Measurements from ENCODE around the gene PLEK.

Gene PLEK

DNA sequence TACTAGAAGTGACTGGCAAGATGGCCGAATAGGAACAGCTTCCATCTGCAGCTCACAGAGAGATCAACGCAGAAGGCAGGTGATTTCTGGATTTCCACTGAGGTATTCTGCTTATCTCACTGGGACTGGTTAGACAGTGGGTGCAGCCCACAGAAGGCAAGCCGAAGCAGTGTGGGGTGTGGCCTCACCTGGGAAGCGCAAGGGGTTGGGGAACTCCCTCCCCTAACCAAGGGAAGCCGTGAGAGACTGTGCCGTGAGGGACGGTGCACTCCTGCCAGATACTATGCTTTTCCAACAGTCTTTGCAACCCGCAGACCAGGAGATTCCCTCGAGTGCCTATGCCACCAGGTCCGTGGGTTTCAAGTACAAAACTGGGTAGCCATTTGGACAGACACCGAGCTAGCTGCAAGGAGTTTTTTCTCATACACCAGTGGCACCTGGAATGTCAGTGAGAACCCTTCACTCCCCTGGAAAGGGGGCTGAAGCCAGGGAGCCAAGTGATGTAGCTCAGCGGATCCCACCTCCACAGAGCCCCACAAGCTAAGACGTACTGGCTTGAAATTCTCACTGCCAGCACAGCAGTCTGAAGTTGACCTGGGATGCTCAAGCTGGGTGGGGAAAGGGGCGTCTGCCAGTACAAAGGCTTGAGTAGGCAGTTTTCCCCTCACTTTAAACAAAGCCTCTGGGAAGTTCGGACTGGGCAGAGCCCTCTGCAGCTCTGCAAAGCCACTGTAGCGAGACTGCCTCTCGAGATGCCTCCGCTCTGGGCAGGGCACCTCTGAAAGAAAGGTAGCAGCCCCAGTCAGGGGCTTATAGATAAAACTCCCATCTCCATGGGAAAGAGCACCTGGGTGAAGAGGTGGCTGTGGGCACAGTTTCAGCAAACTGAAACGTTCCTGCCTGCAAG lies 40.1 kb downstream of the PLEK start:
- Histone ChIP-seq H3K9ac (ENCODE audit: low read depth, low read length) (no peak overlapping the region), H3K4me3 (ENCODE audit: low read length) (no peak overlapping the region)

DNA sequence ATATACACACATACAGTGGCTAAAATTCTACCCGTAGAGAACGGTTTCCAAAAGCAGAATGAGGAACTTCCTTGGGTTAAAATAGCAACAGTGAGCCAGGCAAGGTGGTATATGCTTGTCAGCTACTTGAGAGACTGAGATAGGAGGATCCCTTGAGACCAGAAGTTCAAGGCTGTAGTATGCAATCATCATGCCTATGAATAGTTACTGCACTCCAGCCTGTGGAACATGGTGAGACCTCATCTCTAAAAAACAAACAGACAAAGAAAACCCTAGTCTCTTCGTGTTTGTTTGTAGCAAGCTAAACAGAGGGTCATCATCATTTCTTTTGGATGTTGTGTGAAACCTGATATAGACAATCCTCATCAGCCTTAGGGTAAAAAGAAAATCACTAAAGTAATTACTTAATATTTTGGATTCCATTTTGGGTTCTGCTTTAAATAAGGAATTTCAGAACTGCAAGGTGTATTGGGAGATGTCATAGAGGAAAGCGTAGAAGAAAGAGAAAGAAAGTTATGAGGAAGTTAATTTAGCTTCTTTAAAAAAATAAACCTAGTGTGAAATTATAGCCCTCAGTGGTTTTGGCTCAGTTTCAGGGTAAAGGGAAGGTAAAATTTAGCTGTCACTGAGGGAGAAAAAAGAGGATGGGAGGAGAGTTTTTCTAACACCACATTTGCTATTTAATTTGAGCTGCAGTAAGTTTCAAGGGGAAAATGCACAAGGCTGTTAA lies 46.5 kb downstream of the PLEK start:
- H3K9me3 ChIP-seq (ENCODE audit: insufficient read depth, low read depth, low read length) = no peaks in the 10 kb centered on the region
- H3K36me3 ChIP-seq (ENCODE audit: insufficient read depth, low read depth, low read length) = no peaks in the 10 kb centered on the region
- no peak overlapping the region for H3K9ac ChIP-seq (ENCODE audit: low read depth, low read length)
- H3K27ac ChIP-seq (ENCODE audit: low read length) = no peak overlapping the region
- H3K4me1 ChIP-seq (ENCODE audit: insufficient read depth, low read length) = no peaks in the 10 kb centered on the region
- no peaks in the 10 kb centered on the region for H3K27me3 ChIP-seq (ENCODE audit: insufficient read depth, low read length)
- no peak overlapping the region for H3K4me3 ChIP-seq (ENCODE audit: low read length)

More for the DNA sequence above, 40.1 kb downstream of the PLEK start:
- H3K36me3 ChIP-seq (ENCODE audit: insufficient read depth, low read depth, low read length) = no peaks in the 10 kb centered on the region
- H3K9me3 ChIP-seq (ENCODE audit: insufficient read depth, low read depth, low read length) = no peaks in the 10 kb centered on the region
- no peaks in the 10 kb centered on the region for H3K4me1 ChIP-seq (ENCODE audit: insufficient read depth, low read length)
- no peak overlapping the region for H3K27ac ChIP-seq (ENCODE audit: low read length)
- H3K27me3 ChIP-seq (ENCODE audit: insufficient read depth, low read length) = peaks cover 5% of the 10 kb centered on the region; the same call in 1 of the 2 replicates

DNA sequence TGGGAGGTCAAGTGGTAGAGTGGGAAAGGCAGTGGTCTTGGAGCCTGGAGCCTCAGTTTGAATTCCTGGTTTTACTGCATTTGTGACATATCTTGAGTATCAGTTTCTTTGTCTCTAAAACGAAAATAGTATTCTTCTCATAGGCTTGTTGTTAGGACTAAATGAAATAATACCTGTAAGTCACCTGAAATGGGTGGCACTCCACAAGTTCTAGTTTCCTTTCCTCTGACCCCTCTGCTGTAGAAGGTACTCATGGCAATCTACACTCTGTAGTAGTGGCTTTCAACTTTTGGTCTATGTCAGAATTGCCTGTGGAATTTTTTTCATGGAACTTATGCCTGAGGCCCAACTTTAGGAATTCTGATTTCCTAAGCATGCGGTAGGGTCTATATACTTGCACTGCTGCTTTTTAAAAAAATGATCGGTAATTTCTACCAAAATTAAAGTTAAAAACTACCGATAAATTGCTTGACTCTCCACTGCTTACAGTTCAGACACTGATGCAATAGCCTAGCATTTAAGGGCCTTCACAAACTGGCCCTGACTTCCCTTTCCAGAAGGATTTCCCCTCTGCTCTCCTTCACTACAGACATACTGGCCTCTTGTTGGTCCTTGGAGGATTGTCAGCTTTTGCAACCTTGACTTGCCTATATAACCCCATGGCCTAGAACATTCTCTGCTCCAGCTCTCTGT lies 47.2 kb downstream of the PLEK start:
- H3K27ac ChIP-seq (ENCODE audit: low read length) = no peak overlapping the region
- H3K4me3 ChIP-seq (ENCODE audit: low read length) = no peak overlapping the region
- no peaks in the 10 kb centered on the region for H3K27me3 ChIP-seq (ENCODE audit: insufficient read depth, low read length)
- no peaks in the 10 kb centered on the region for H3K4me1 ChIP-seq (ENCODE audit: insufficient read depth, low read length)
- no peaks in the 10 kb centered on the region for H3K36me3 ChIP-seq (ENCODE audit: insufficient read depth, low read depth, low read length)
- no peaks in the 10 kb centered on the region for H3K9me3 ChIP-seq (ENCODE audit: insufficient read depth, low read depth, low read length)
- no peak overlapping the region for H3K9ac ChIP-seq (ENCODE audit: low read depth, low read length)

DNA sequence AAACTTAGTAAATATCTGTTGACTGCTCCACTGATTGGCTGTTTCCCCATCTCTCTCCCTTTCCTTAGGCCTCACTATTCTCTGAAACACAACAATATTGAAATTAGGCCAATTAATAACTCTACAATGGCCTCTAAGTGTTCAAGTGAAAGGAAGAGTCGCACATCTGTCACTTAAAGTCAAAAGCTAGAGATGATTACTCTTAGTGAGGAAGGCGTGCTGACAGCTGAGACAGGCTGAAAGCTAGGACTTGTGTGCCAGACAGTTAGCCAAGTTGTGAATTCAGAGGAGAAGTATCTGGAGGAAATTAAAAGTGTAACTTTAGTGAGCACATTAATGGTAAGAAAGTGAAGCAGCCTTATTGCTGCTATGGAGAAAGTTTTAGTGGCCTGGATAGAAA lies 48.4 kb downstream of the PLEK start:
- Histone ChIP-seq H3K27ac (ENCODE audit: low read length) (no peak overlapping the region), H3K9me3 (ENCODE audit: insufficient read depth, low read depth, low read length) (no peaks in the 10 kb centered on the region), H3K36me3 (ENCODE audit: insufficient read depth, low read depth, low read length) (no peaks in the 10 kb centered on the region), H3K4me3 (ENCODE audit: low read length) (no peak overlapping the region), H3K9ac (ENCODE audit: low read depth, low read length) (no peak overlapping the region), H3K4me1 (ENCODE audit: insufficient read depth, low read length) (peaks cover 4% of the 10 kb centered on the region), H3K27me3 (ENCODE audit: insufficient read depth, low read length) (no peaks in the 10 kb centered on the region)

DNA sequence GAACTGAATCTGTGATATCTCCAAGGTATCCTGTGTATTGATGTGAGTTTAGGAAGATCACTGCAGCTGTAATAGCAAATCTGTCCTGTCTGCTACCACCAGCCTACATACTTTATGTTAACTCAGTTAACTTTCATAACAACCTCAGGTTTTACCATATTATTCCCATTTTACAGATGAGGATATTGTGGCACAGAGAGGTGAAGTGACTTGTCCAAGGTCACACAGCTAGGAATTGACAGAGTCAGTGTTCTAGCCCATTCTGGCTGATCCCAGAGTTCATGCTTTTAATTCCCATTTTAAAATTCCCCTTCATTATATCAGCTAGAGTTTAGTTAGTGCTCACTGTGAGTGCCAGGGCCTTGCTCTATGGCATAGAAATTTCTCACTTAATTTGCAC lies 49.4 kb downstream of the PLEK start:
- H3K4me3 ChIP-seq (ENCODE audit: low read length) = no peak overlapping the region
- H3K36me3 ChIP-seq (ENCODE audit: insufficient read depth, low read depth, low read length) = no peaks in the 10 kb centered on the region
- H3K27me3 ChIP-seq (ENCODE audit: insufficient read depth, low read length) = no peaks in the 10 kb centered on the region
- no peak overlapping the region for H3K9ac ChIP-seq (ENCODE audit: low read depth, low read length)
- H3K4me1 ChIP-seq (ENCODE audit: insufficient read depth, low read length) = peaks cover 8% of the 10 kb centered on the region
- no peaks in the 10 kb centered on the region for H3K9me3 ChIP-seq (ENCODE audit: insufficient read depth, low read depth, low read length)
- no peak overlapping the region for H3K27ac ChIP-seq (ENCODE audit: low read length)

DNA sequence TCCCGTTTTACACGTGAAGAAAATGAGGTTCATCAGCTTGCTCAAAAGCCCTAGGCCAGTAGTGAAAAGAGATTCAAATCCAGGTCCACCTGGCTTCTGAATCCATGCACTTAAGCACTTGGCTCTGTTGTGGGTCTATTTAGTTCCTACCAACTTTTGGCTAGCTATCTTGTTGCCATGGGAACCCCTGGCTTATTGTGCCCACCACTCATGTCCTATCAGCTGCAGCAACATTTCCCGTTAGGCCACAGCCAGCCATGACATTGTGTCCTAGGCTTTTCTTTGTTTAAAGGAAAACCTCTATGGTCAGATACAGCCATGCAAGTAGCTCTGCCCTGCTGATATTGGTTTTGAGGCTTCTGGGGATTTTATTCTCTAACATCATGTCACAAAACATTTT lies 49.8 kb downstream of the PLEK start:
- no peak overlapping the region for H3K9ac ChIP-seq (ENCODE audit: low read depth, low read length)
- no peak overlapping the region for H3K4me3 ChIP-seq (ENCODE audit: low read length)
- H3K4me1 ChIP-seq (ENCODE audit: insufficient read depth, low read length) = peaks cover 8% of the 10 kb centered on the region
- H3K36me3 ChIP-seq (ENCODE audit: insufficient read depth, low read depth, low read length) = no peaks in the 10 kb centered on the region
- no peak overlapping the region for H3K27ac ChIP-seq (ENCODE audit: low read length)
- no peaks in the 10 kb centered on the region for H3K9me3 ChIP-seq (ENCODE audit: insufficient read depth, low read depth, low read length)
- no peaks in the 10 kb centered on the region for H3K27me3 ChIP-seq (ENCODE audit: insufficient read depth, low read length)

DNA sequence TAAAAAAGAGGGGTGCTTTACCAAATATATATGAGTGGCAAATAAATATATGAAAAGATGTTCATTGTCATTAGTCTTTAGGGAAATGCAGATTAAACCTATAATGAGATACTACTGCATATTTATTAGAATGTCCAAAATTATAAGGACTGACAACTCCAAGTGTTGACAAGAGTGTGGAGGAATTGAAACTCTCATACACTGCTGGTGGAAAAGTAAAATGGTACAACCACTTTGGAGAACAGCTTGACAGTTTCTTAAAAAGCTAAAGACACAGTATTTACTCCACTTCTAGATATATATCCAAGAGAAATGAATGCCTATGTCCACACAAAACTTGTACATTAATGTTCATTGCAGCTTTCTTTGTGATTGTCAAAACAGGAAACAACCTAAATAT lies 50.4 kb downstream of the PLEK start:
- H3K9me3 ChIP-seq (ENCODE audit: insufficient read depth, low read depth, low read length) = no peaks in the 10 kb centered on the region
- no peak overlapping the region for H3K4me3 ChIP-seq (ENCODE audit: low read length)
- no peak overlapping the region for H3K9ac ChIP-seq (ENCODE audit: low read depth, low read length)
- H3K27ac ChIP-seq (ENCODE audit: low read length) = no peak overlapping the region
- H3K4me1 ChIP-seq (ENCODE audit: insufficient read depth, low read length) = peaks cover 8% of the 10 kb centered on the region
- H3K27me3 ChIP-seq (ENCODE audit: insufficient read depth, low read length) = no peaks in the 10 kb centered on the region
- no peaks in the 10 kb centered on the region for H3K36me3 ChIP-seq (ENCODE audit: insufficient read depth, low read depth, low read length)

DNA sequence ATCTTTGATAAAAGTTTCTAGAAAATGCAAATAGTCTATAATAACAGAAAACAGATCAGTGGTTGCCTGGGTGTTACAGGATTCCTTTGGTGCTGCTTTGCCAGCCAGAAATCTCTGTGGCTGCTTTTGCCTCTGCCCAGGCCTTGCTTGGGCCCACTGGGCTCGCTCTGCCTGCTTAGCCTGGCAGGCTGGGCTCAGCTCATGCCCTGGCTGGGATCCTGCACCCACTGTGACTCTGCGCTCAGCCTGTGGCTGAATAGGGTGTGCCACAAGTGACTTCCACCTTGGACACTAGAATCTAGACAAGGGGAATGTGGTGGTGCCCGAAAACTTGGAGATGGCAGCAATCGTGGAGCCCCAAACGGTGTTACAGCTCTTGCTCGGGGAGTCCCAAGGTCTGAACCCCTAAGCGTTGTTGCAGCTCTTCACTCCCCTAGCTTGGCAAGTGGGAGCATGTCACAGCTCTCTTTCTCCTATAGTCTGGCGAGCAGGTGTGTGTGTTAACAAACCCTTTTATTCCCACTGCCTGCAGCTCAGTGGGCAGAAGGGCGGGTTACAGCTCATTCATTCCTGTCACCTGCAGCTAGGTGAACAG lies 51.1 kb downstream of the PLEK start:
- H3K4me1 ChIP-seq (ENCODE audit: insufficient read depth, low read length) = peaks cover 8% of the 10 kb centered on the region
- H3K4me3 ChIP-seq (ENCODE audit: low read length) = no peak overlapping the region
- no peaks in the 10 kb centered on the region for H3K27me3 ChIP-seq (ENCODE audit: insufficient read depth, low read length)
- H3K36me3 ChIP-seq (ENCODE audit: insufficient read depth, low read depth, low read length) = no peaks in the 10 kb centered on the region
- H3K9ac ChIP-seq (ENCODE audit: low read depth, low read length) = no peak overlapping the region
- no peak overlapping the region for H3K27ac ChIP-seq (ENCODE audit: low read length)
- H3K9me3 ChIP-seq (ENCODE audit: insufficient read depth, low read depth, low read length) = no peaks in the 10 kb centered on the region

DNA sequence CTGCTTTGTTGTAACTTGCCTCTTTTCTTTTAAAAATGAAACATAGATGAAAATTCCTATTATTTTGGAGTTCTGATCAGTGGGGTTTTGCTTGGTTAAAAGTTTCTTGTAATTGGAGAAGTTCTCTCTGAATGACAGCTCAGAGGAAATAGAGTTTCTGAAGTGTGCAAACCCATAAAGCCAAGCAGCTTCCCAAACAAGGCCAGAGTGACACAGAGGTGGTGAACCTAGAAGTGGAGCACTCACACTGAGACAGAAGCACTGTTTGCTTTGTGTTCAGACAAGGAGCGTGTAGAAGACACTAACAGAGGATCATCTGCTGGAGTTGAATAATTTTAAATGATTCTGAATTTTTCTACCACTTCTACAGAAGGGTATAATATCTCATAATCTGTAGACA lies 52.8 kb downstream of the PLEK start:
- H3K27ac ChIP-seq (ENCODE audit: low read length) = no peak overlapping the region
- H3K4me3 ChIP-seq (ENCODE audit: low read length) = no peak overlapping the region
- H3K9ac ChIP-seq (ENCODE audit: low read depth, low read length) = no peak overlapping the region
- H3K27me3 ChIP-seq (ENCODE audit: insufficient read depth, low read length) = no peaks in the 10 kb centered on the region
- peaks cover 8% of the 10 kb centered on the region for H3K4me1 ChIP-seq (ENCODE audit: insufficient read depth, low read length)
- H3K9me3 ChIP-seq (ENCODE audit: insufficient read depth, low read depth, low read length) = no peaks in the 10 kb centered on the region
- no peaks in the 10 kb centered on the region for H3K36me3 ChIP-seq (ENCODE audit: insufficient read depth, low read depth, low read length)

DNA sequence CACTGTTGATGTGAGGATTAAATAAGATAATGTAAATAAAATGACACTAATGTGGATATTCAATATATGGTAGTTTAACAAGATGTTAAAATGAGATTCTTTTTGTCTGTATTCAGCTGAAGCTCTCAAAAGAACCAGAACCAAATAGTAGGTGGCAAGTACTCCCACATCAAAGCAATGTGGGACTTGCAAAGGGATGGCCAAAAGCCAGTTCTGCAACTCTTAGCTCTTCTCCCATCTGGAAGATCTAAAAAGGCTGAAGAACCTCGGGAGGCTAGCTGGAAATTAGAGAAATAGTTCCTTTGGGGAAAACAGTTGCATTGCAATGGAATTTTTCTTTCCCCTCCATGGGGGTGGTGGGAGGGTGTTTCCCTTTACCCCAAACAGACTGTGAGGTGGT lies 53.3 kb downstream of the PLEK start:
- Histone ChIP-seq H3K9me3 (ENCODE audit: insufficient read depth, low read depth, low read length) (no peaks in the 10 kb centered on the region), H3K27ac (ENCODE audit: low read length) (no peak overlapping the region), H3K4me1 (ENCODE audit: insufficient read depth, low read length) (peaks cover 8% of the 10 kb centered on the region), H3K36me3 (ENCODE audit: insufficient read depth, low read depth, low read length) (no peaks in the 10 kb centered on the region), H3K4me3 (ENCODE audit: low read length) (no peak overlapping the region), H3K27me3 (ENCODE audit: insufficient read depth, low read length) (no peaks in the 10 kb centered on the region), H3K9ac (ENCODE audit: low read depth, low read length) (peak overlapping the region; percentile 27; the same call in 1 of the 2 replicates)

DNA sequence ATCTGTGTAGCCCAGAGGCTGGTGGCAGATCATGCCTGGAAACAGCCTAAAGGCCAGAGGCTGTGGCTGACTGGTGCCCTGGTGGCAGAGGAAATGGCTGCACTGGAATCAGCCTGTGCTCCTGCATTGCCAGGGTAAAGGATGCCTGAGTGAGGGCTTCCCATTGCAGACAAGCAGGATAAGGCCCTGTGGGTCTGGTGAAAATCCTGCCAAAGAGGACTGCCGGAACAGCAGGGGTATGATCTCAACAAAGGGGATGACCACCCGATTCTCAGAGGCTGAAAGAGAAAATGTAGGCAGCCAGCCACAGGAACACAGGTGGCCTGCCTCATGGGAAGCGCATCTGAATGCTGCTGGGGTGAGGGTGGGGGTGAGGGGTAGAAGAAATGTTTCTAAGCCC lies 53.8 kb downstream of the PLEK start:
- no peaks in the 10 kb centered on the region for H3K27me3 ChIP-seq (ENCODE audit: insufficient read depth, low read length)
- H3K9ac ChIP-seq (ENCODE audit: low read depth, low read length) = peak overlapping the region; percentile 27; the same call in 1 of the 2 replicates
- no peaks in the 10 kb centered on the region for H3K9me3 ChIP-seq (ENCODE audit: insufficient read depth, low read depth, low read length)
- no peaks in the 10 kb centered on the region for H3K36me3 ChIP-seq (ENCODE audit: insufficient read depth, low read depth, low read length)
- no peak overlapping the region for H3K27ac ChIP-seq (ENCODE audit: low read length)
- peaks cover 8% of the 10 kb centered on the region for H3K4me1 ChIP-seq (ENCODE audit: insufficient read depth, low read length)
- no peak overlapping the region for H3K4me3 ChIP-seq (ENCODE audit: low read length)

Data from iPS-20b (cell line).